ENCODE results near the gene PTP4A1. TPM values are rescaled to one million over a fixed set of nuclear protein-coding genes. Genes with fewer than 3 reads are reported as not detected.

The PTP4A1 gene
- polyA plus RNA-seq, 4 donors: 59.1 to 73.8 (median 70.0) TPM

- no peak for DNase-seq (ENCODE audit: low read depth in 4 of 4, low spot score in 3 of 4)
Measured at GRCh38 chr6:63554782-63555181, 17.5 kb upstream of the PTP4A1 start.

DNA sequence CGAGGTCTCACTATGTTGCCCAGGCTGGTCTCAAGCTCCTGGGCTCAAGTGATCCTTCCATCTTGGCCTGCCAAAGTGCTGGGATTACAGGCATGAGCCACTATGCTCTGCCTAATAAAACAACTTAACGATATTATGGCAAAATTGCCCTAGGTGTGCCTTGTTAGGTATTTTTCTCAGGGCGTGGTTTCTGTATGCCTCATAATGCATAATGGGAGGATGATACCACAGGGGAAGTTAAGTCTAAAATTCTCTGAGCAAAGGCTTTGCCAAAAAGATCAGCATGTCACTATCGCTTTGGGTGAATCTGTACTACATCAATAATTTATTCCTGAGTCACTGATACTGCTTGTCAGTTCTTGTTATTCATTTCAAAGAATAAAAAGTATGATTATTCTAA is 15.9 kb upstream of the PTP4A1 start:
- DNase-seq (ENCODE audit: low read depth in 4 of 4, low spot score in 3 of 4): no peak

DNA sequence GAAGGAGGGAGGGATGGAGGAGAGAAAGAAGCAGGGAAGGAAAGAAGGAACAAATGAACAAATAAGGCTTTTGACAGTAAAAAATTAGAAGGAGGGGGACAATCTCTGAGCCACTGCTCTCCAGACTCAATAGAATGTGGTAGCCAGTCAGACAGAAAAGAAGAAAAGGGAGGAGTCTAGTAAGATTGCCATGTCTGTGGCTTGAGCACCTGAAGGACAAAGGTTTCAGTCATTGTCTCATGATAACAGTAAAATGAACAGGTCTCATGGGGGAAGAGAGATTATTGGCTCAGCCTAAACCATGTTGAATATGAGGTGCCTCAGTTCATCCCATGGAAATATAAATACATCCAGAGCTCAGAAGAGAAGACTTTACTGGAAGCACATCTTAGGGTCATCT is 14.0 kb upstream of the PTP4A1 start:
- no peak for DNase-seq (ENCODE audit: low read depth in 4 of 4, low spot score in 3 of 4)

GRCh38 chr6:63560801-63561287 is 11.4 kb upstream of the PTP4A1 start:
- DNase-seq (ENCODE audit: low read depth in 4 of 4, low spot score in 3 of 4): no peak

DNA sequence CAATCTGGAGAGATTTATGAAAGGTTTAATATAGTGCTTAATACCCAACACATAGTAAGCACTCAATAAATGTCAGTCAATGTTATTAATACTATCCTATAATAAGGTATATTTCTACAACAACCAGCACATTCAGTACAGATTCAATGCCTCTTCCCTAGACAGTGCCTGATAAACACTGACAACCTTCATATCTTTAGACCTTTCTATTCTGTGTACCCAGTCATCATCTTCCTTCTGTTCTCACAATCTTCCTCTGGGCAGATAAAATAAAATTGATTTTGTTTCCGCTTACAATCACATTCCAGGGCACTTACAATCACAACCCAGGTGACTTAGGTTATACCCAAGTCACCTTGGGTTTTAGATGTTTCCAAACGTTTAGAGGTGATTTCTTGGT is 11.0 kb upstream of the PTP4A1 start:
- DNase-seq (ENCODE audit: low read depth in 4 of 4, low spot score in 3 of 4): no peak

DNA sequence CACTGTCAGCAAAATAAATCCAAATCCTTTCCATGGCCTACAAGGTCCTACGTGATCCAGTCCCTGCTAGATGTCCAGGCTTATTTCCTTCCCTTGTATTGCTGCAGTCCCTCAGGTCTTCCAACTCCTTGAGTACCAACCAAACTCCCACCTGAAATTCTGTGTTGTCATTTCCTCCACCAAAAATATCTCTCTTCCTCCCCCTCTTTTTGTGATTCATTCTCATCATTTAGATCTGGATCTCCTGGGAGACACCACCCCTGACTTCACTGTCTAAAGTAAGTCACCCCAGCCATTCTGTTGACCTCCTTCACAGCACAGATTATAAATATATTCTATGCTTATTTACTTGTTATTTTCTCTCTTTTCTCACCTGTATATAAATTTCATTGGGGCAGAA is 9.0 kb upstream of the PTP4A1 start:
- DNase-seq (ENCODE audit: low read depth in 4 of 4, low spot score in 3 of 4): no peak

- DNase-seq (ENCODE audit: low read depth in 4 of 4, low spot score in 3 of 4): no peak
Measured at GRCh38 chr6:63565058-63565726, 7.1 kb upstream of the PTP4A1 start.

DNA sequence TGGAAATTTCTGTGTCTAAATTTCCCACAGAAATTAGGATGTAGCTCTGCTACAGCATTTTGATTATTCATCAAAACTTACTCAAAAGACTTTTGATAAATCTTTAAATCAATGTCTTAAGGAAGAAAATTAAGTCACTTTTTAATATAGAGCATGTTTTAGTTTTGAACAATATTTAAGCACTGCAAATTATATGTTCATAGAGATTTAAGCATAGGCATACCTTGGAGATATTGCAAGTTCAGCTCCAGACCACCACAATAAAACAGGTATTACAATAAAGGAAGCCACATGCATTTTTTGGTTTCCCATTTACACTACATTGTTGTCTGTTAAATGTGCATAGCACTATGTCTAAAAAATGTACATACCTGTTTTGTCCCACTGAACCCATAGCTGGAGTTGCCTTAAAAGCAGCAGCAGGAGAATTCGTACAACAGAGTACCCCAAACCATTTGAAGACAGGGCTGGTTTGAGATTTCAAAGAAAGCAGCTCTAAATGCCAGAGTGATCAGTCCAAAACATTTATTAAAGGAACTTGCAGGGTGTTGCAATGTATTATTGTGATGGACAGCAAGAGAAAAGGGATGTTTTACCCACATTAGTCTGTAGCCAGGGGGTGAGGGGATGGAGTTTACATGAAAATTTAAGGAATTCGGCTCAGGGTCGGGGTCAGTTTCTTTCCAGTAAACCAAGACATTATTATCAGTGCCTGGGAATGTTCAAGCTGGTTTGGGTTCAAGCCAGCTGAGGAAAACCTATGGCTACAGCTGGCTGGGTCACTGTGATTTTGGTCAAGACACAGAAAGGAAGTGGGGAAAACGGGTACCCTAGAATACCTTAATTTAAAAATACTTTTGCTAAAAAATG is 6.3 kb upstream of the PTP4A1 start:
- DNase-seq (ENCODE audit: low read depth in 4 of 4, low spot score in 3 of 4): no peak

DNA sequence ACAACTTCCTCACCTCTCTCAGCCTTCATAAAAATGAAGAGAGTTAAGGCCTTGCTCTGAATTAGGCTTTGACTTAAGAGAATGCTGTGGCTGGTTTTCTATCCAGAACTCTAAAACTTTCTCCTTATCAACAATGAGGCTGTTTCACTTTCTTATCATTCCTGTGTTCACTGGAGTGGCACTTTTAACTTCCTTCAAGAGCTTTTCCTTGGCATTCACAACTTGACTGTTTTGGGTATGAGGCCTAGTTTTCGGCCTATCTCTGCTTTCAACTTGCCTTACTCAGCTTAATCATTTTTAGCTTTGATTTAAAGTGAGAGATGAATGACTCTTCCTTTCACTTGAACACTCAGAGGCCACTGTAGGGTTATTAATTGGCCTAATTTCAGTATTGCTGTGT is 4.3 kb upstream of the PTP4A1 start:
- no peak for DNase-seq (ENCODE audit: low read depth in 4 of 4, low spot score in 3 of 4)

- DNase-seq (ENCODE audit: low read depth in 4 of 4, low spot score in 3 of 4): no peak
Measured at GRCh38 chr6:63571361-63572043, 778 bp upstream of the PTP4A1 start.

DNA sequence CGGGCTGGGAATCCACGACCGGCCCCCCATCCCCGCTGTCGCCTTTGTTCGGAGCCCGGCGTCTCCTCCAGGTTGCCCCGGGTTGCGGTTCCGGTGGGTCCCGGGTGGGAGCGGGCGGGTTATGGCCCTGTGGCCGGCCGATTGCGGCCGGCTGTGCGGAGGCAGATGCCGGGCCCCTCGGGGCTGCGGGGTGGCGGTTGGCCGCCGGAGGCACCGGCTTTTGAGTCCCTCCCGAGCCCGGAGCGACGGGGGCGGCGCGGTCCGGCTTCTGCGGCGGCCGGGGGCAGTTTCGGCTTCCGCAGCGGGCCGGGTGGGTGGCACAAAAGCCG is 431 bp downstream of the PTP4A1 start:
- no peak for DNase-seq (ENCODE audit: low read depth in 4 of 4, low spot score in 3 of 4)

DNA sequence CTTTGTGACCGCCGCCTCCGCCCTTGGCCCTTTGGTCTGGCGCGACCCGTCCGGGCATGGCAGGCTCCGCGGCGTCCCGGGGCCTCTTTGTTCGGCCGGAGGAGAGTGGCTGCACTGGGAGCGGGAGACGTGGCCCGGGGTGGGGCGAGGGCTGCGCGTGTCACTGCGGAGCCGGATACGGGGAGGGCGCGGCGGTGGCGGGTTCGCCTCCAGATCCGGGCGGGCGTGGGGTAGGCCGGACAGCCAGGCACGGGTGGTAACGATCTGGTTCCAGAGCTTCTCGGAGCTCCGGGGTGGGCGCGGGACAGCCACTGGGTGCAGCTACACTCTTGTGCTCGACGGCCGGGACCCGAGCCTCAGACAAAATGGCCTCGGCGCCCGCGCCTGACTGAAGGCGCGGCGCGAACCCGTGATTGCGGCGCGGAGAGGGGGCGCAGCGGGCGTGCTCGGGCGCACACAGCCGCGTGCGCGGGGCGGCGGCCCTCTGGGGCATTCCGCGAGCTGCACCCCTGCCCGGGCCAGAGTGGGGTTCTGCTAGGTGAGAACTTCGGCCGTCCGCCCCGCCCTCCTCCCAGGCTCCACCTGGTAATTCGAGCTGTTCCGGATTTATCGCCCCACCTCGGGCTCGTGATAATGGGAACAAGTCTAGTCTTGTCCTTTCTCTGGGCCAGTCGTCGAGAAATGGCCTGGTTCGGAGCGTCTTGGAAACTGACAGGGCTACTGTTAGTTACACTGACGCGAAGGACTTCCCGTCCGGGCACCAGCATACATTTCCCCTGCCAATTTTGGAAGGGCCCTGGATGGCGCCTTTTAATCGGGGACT is 1.0 kb downstream of the PTP4A1 start:
- peak in 2 of 4 donors; percentile 72 to 78 for DNase-seq (ENCODE audit: low read depth in 4 of 4, low spot score in 3 of 4)

DNA sequence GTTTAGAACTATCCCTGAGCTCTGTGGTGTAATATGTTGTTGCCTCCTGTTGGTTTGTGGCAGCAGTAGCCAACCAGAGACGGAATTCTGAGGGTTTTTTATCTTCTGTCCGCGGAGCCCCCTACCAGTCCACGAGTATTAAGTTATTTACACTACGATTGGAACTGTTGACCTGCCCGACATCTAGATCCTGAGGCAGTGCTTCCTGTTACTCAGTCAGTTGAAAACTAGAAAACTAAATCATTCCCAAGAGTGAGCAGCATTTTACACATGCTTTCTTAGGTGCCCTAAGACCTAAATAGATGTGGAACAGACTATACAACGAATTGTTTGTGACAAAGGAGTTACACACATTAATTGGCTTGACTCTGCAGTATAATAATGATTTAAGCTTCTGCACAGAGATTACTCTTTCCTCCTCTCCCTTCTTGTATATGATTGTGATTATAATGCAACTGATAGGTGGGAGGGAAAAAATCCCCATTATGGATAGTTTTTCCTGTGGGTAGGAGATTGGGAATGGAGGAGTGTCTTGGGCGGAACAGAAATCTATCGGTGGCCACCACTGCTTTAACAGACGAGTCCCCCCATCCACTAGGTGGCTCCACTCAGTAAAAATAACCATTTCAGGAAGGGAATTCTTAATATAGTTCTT is 1.7 kb downstream of the PTP4A1 start:
- no peak for DNase-seq (ENCODE audit: low read depth in 4 of 4, low spot score in 3 of 4)

DNA sequence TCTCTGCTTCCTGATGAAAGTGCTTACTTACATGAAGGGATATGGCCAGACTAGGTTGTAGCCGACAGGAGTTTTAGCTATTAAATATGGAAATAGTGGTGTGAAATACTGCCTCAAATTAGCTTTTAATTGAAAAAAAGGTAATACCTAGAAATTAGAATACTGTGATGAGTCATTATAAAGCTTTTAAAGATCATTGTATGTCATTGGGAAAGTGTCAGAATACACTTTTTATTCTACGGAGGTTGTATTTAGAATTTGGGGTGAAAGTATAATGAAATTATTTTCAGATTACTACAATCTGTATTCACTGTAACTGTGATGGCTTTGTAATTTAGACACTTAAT is 2.2 kb downstream of the PTP4A1 start:
- no peak for DNase-seq (ENCODE audit: low read depth in 4 of 4, low spot score in 3 of 4)

DNA sequence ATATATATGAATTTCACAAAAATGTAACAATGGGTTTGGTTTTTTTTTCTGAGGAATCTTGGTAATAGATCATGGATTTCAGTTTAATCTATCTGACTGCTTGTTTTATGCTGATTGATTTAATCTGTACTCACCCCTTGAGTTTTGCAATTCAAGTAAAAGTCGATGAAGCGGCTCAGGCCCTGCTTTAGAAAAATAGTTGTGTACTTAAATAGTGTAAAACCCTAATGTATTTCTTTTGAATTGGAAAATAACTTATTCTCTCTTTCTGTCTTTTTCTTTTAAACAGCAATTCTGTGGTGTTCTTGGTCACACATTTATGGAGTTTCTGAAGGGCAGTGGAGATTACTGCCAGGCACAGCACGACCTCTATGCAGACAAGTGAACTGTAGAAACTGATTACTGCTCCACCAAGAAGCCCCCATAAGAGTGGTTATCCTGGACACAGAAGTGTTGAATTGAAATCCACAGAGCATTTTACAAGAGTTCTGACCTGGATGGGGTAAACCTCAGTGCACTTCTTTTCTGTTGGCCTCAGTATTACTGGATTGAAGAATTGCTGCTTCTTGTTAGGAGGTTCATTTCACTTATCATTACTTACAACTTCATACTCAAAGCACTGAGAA is 4.0 kb downstream of the PTP4A1 start:
- DNase-seq (ENCODE audit: low read depth in 4 of 4, low spot score in 3 of 4): no peak

- no peak for DNase-seq (ENCODE audit: low read depth in 4 of 4, low spot score in 3 of 4)
Measured at GRCh38 chr6:63576985-63577712, 4.9 kb downstream of the PTP4A1 start.

- DNase-seq (ENCODE audit: low read depth in 4 of 4, low spot score in 3 of 4): no peak
Measured at GRCh38 chr6:63578757-63579156, 6.5 kb downstream of the PTP4A1 start.

DNA sequence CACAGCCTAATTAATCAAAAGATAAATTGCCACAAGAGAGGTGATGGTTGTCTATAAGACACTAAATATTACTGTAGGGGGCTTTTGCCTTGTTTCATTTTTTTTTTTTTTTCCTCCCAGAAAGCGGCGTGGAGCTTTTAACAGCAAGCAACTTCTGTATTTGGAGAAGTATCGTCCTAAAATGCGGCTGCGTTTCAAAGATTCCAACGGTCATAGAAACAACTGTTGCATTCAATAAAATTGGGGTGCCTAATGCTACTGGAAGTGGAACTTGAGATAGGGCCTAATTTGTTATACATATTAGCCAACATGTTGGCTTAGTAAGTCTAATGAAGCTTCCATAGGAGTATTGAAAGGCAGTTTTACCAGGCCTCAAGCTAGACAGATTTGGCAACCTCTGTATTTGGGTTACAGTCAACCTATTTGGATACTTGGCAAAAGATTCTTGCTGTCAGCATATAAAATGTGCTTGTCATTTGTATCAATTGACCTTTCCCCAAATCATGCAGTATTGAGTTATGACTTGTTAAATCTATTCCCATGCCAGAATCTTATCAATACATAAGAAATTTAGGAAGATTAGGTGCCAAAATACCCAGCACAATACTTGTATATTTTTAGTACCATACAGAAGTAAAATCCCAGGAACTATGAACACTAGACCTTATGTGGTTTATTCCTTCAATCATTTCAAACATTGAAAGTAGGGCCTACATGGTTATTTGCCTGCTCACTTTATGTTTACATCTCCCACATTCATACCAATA is 7.8 kb downstream of the PTP4A1 start:
- DNase-seq (ENCODE audit: low read depth in 4 of 4, low spot score in 3 of 4): no peak

DNA sequence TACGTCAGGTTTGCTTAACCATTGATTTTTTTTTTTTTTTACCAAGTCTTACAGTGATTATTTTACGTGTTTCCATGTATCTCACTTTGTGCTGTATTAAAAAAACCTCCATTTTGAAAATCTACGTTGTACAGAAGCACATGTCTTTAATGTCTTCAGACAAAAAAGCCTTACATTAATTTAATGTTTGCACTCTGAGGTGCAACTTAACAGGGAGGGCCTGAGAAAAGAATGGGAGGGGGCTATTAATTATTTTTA is 8.4 kb downstream of the PTP4A1 start:
- DNase-seq (ENCODE audit: low read depth in 4 of 4, low spot score in 3 of 4): no peak
